ENCODE data around the gene RCAN1.

RCAN1 gene

GRCh38 chr21:34635307-34635706 lies 20.4 kb upstream of the RCAN1 start:
- TF ChIP-seq CTCF (IDR thresholded peaks at IDR 0.05; ENCODE audit: low read depth, low read length): peak; percentile 13; the same call in 1 of the 2 replicates
- DNase-seq (ENCODE audit: extremely low read depth, low read depth): no peak

- DNase-seq (ENCODE audit: extremely low read depth, low read depth): no peak
- TF ChIP-seq CTCF (IDR thresholded peaks at IDR 0.05; ENCODE audit: low read depth, low read length): no peak
These were observed 17.6 kb upstream of the RCAN1 start for GRCh38 chr21:34632498-34632897.

GRCh38 chr21:34630536-34631143 lies 15.7 kb upstream of the RCAN1 start:
- peak; percentile 22 for DNase-seq (ENCODE audit: extremely low read depth, low read depth)
- TF ChIP-seq CTCF (IDR thresholded peaks at IDR 0.05; ENCODE audit: low read depth, low read length): peak; percentile 75

- TF ChIP-seq CTCF (IDR thresholded peaks at IDR 0.05; ENCODE audit: low read depth, low read length): no peak
- no peak for DNase-seq (ENCODE audit: extremely low read depth, low read depth)
These were observed 11.2 kb upstream of the RCAN1 start for GRCh38 chr21:34626131-34626530.

GRCh38 chr21:34625030-34625593 lies 10.2 kb upstream of the RCAN1 start:
- DNase-seq (ENCODE audit: extremely low read depth, low read depth): no peak
- TF ChIP-seq CTCF (IDR thresholded peaks at IDR 0.05; ENCODE audit: low read depth, low read length): no peak

GRCh38 chr21:34623516-34623915 lies 8.6 kb upstream of the RCAN1 start:
- DNase-seq (ENCODE audit: extremely low read depth, low read depth): no peak
- no peak for TF ChIP-seq CTCF (IDR thresholded peaks at IDR 0.05; ENCODE audit: low read depth, low read length)

- TF ChIP-seq CTCF (IDR thresholded peaks at IDR 0.05; ENCODE audit: low read depth, low read length): no peak
- DNase-seq (ENCODE audit: extremely low read depth, low read depth): no peak
These were observed 6.8 kb upstream of the RCAN1 start for GRCh38 chr21:34621434-34622350.

All from AG09319 (cell line).